HCT116 (cell line): ENCODE data around the gene CPA5. TPM values are rescaled to one million over a fixed set of nuclear protein-coding genes. Genes with fewer than 3 reads are reported as not detected.

Experiments used
- ATAC-seq: fragments of 200-7000 bp; cut with Tn5 transposase; 2 replicates; pipeline ENCODE4 v1.9.1; 2020; ENCODE audit warnings: mild to moderate bottlenecking, moderate library complexity
- BruUV-seq: library from RNA; stranded (reverse); fragments of 400-500 nt; replicated peaks from 2 replicates; lab custom pipeline; 2021; lab: Mats Ljungman, UMichigan
- CTCF ChIA-PET: fragments of 300-600 bp; sonication (Branson Sonifier 250); formaldehyde crosslinking; loops from one replicate; lab custom pipeline; 2021; ENCODE audit warnings: antibody characterized with exemption; lab: Charles Lee
- POLR2A ChIA-PET: fragments of 300-600, 350-600 bp; sonication (Branson Sonifier 250); formaldehyde crosslinking; loops from one replicate; lab custom pipeline; 2021; ENCODE audit warnings: antibody characterized with exemption; lab: Charles Lee
- RAD21 ChIA-PET, 2 experiments: fragments of 300-600 bp; sonication (Branson Sonifier 250); formaldehyde crosslinking; loops; one replicate each; lab custom pipeline; 2023; ENCODE audit warnings: low total read pairs in 2 of 2; ENCODE audit not compliant: uncharacterized antibody in 2 of 2, unreplicated experiment in 2 of 2, low non-redundant PET in 1 of 2; lab: Charles Lee
- DNase-seq: peaks from one replicate; pipeline ENCODE4 v3.0.0-alpha.2; 2010; ENCODE audit warnings: low read depth, low spot score
- H2AFZ ChIP-seq: fragments of 200-600 bp; shearing (Covaris generic), sonication (generic); 2 replicates; pipeline ENCODE4 v1.6.1; 2017; ENCODE audit warnings: low read depth, mixed run types, mixed read lengths, antibody characterized with exemption, low read length; ENCODE audit not compliant: poor library complexity, severe bottlenecking
- H3K27ac ChIP-seq: 2 replicates; pipeline ENCODE4 v1.5.1; 2012; ENCODE audit warnings: low read depth, low read length
- H3K27me3 ChIP-seq: fragments of 200-600 bp; sonication (generic); 2 replicates; pipeline ENCODE4 v1.6.1; 2016; ENCODE audit warnings: mixed run types, low read length, mixed read lengths; ENCODE audit not compliant: insufficient read depth
- H3K36me3 ChIP-seq, 2 experiments: fragments of 200-500 bp in 1 of 2; fragments of 200-600 bp in 1 of 2; sonication (Bioruptor generic) in 1 of 2; sonication (generic) in 1 of 2; 2 replicates each; pipeline versions ENCODE4 v1.5.1 to v1.6.1; 2014 to 2016; ENCODE audit warnings: low read length in 2 of 2, inconsistent platforms in 1 of 2, mixed read lengths in 1 of 2, mixed run types in 1 of 2; ENCODE audit not compliant: insufficient read depth in 2 of 2, control insufficient read depth in 1 of 2
- H3K4me1 ChIP-seq, 2 experiments: fragments of 200-600 bp in 1 of 2; sonication (generic) in 1 of 2; 2 replicates each; pipeline versions ENCODE4 v1.5.1 to v1.6.1; 2012 to 2017; ENCODE audit warnings: low read length in 2 of 2, inconsistent platforms in 1 of 2, mild to moderate bottlenecking in 1 of 2, mixed read lengths in 1 of 2, mixed run types in 1 of 2, moderate library complexity in 1 of 2; ENCODE audit not compliant: insufficient read depth in 2 of 2, control insufficient read depth in 1 of 2
- H3K4me2 ChIP-seq: fragments of 200-600 bp; sonication (generic); 2 replicates; pipeline ENCODE4 v1.6.1; 2017; ENCODE audit warnings: mixed run types, low read length, mixed read lengths
- H3K4me3 ChIP-seq, 2 experiments: fragments of 200-600 bp in 1 of 2; sonication (generic) in 1 of 2; replicated peaks in 1 of 2; 2 replicates each; pipeline ENCODE4 v1.5.1; 2011 to 2016; ENCODE audit warnings: low read length in 2 of 2, control low read depth in 1 of 2, low read depth in 1 of 2, mild to moderate bottlenecking in 1 of 2, mixed read lengths in 1 of 2, mixed run types in 1 of 2
- H3K79me2 ChIP-seq: fragments of 200-600 bp; sonication (generic); 2 replicates; pipeline ENCODE4 v1.6.1; 2017; ENCODE audit warnings: mild to moderate bottlenecking, mixed run types, low read length, moderate library complexity, mixed read lengths; ENCODE audit not compliant: insufficient read depth
- H3K9ac ChIP-seq: fragments of 200-600 bp; sonication (generic); 2 replicates; pipeline ENCODE4 v1.6.1; 2016; ENCODE audit warnings: low read length, mixed read lengths
- H3K9me2 ChIP-seq: fragments of 200-600 bp; sonication (generic), shearing (Covaris generic); 2 replicates; pipeline ENCODE4 v1.6.1; 2017; ENCODE audit warnings: mixed run types, mild to moderate bottlenecking, moderate library complexity; ENCODE audit not compliant: insufficient read depth
- H3K9me3 ChIP-seq, 2 experiments: fragments of 200-500 bp in 1 of 2; fragments of 200-600 bp in 1 of 2; sonication (Bioruptor generic) in 1 of 2; sonication (generic) in 1 of 2; 2 replicates each; pipeline ENCODE4 v1.6.1; 2014 to 2017; ENCODE audit warnings: low read length in 2 of 2, mixed read lengths in 2 of 2, inconsistent platforms in 1 of 2, low read depth in 1 of 2, mild to moderate bottlenecking in 1 of 2, mixed run types in 1 of 2, moderate library complexity in 1 of 2; ENCODE audit not compliant: control insufficient read depth in 1 of 2, insufficient read depth in 1 of 2
- H4K20me1 ChIP-seq: fragments of 200-600 bp; sonication (generic), shearing (Covaris generic); 2 replicates; pipeline ENCODE4 v1.6.1; 2017; ENCODE audit warnings: mixed run types, mild to moderate bottlenecking, moderate library complexity; ENCODE audit not compliant: insufficient read depth
- CBX3 ChIP-seq: IDR thresholded peaks from 2 replicates; pipeline ENCODE4 v1.6.1; 2012; ENCODE audit warnings: low read depth
- CEBPB ChIP-seq: IDR thresholded peaks from 2 replicates; pipeline ENCODE4 v1.6.1; 2012; ENCODE audit warnings: low read depth
- EZH2 ChIP-seq: fragments of 200-600 bp; sonication (generic); IDR thresholded peaks from 2 replicates; pipeline ENCODE4 v1.6.1; 2017; ENCODE audit warnings: antibody characterized with exemption, mixed run types
- EZH2phosphoT487 ChIP-seq: fragments of 200-600 bp; IDR thresholded peaks from 2 replicates; pipeline ENCODE4 v1.6.1; 2018; ENCODE audit warnings: antibody characterized with exemption, borderline replicate concordance
- FOSL1 ChIP-seq: IDR thresholded peaks from 2 replicates; pipeline ENCODE4 v1.6.1; 2012; ENCODE audit warnings: low read depth
- JUND ChIP-seq: IDR thresholded peaks from 2 replicates; pipeline ENCODE4 v1.6.1; 2012
- POLR2A ChIP-seq: IDR thresholded peaks from 2 replicates; pipeline ENCODE4 v1.7.0; 2011; ENCODE audit warnings: borderline replicate concordance; ENCODE audit not compliant: insufficient read depth, insufficient read length; ENCODE audit errors: extremely low read depth
- POLR2AphosphoS5 ChIP-seq: IDR thresholded peaks from 2 replicates; pipeline ENCODE4 v1.6.1; 2011; ENCODE audit warnings: mild to moderate bottlenecking, low read depth, low read length, moderate library complexity
- RAD21 ChIP-seq: IDR thresholded peaks from 2 replicates; pipeline ENCODE4 v1.6.1; 2012; ENCODE audit warnings: low read depth, mild to moderate bottlenecking
- REST ChIP-seq: IDR thresholded peaks from 2 replicates; pipeline ENCODE4 v1.6.1; 2012; ENCODE audit warnings: low read depth
- SIN3A ChIP-seq: IDR thresholded peaks from 2 replicates; pipeline ENCODE4 v1.6.1; 2012; ENCODE audit warnings: low read depth
- SP1 ChIP-seq: IDR thresholded peaks from 2 replicates; pipeline ENCODE4 v1.6.1; 2012; ENCODE audit warnings: low read depth
- SRF ChIP-seq: IDR thresholded peaks from 2 replicates; pipeline ENCODE4 v1.6.1; 2012; ENCODE audit warnings: low read depth
- YY1 ChIP-seq: IDR thresholded peaks from 2 replicates; pipeline ENCODE4 v1.6.1; 2011; ENCODE audit warnings: low read length, low read depth, moderate library complexity, mild to moderate bottlenecking; ENCODE audit not compliant: insufficient replicate concordance; ENCODE audit errors: extremely low read depth
- ZNF274 ChIP-seq: fragments of 200-500 bp; sonication (Bioruptor generic); IDR thresholded peaks from 2 replicates; pipeline ENCODE4 v1.6.1; 2014; ENCODE audit warnings: mild to moderate bottlenecking, low read depth, low read length, inconsistent platforms
- intact Hi-C: fragments of 100-400 bp; cut with micrococcal nuclease; formaldehyde crosslinking; loops from 2 replicates; pipeline ENCODE4 v1.10.0; 2022
- total RNA-seq: library from RNA; stranded (reverse); gene quantifications from one replicate; pipeline ENCODE4 v1.2.1, GENCODE V29; 2021; ENCODE audit not compliant: unreplicated experiment
- TF ChIP-seq, protein P1 (sequence below): IDR thresholded peaks from 2 replicates; pipeline ENCODE4 v1.6.1; 2012
- TF ChIP-seq, protein P2 (sequence below), 3 experiments: fragments of 200-600 bp in 1 of 3; sonication (generic) in 1 of 3; IDR thresholded peaks in 2 of 3; conservative IDR thresholded peaks in 1 of 3; 2 replicates each; pipeline ENCODE4 v1.5.1; 2012 to 2017; ENCODE audit warnings: low read depth in 2 of 3, low read length in 2 of 3, antibody characterized with exemption in 1 of 3, borderline replicate concordance in 1 of 3, control low read depth in 1 of 3, mild to moderate bottlenecking in 1 of 3, mixed read lengths in 1 of 3, mixed run types in 1 of 3, moderate library complexity in 1 of 3; ENCODE audit not compliant: insufficient read depth in 1 of 3
- TF ChIP-seq, protein P3 (sequence below): IDR thresholded peaks from 2 replicates; pipeline ENCODE4 v1.6.1; 2012
- TF ChIP-seq, protein P4 (sequence below): IDR thresholded peaks from 2 replicates; pipeline ENCODE4 v1.6.1; 2011; ENCODE audit warnings: mild to moderate bottlenecking, low read length, moderate library complexity; ENCODE audit not compliant: insufficient replicate concordance; ENCODE audit errors: extremely low read depth

The CPA5 gene
- total RNA-seq, 1 experiment from 2014 or later: not detected

GRCh38 chr7:130352194-130353074 is 7.8 kb downstream of the CPA5 start:
- H3K9me2 ChIP-seq: no peaks in the 10 kb centered on the region
- DNase-seq (no peak), ATAC-seq (no peak)
- no peaks in the 10 kb centered on the region for H3K79me2 ChIP-seq
- no peak overlapping the region for H3K27ac ChIP-seq
- ChIA-PET POLR2A (interaction anchor here (0.6 kb wide), 1 partner anchor 288 kb away, joined by 3 read pairs; no protein-coding TSS in a partner anchor), CTCF (no interaction called here), RAD21 (no interaction called here)
- H3K9me3 ChIP-seq: no peaks in the 10 kb centered on the region
- no peak overlapping the region for H3K9ac ChIP-seq
- intact Hi-C loops: no loop called here
- H3K4me3 ChIP-seq: no peak overlapping the region
- peaks cover 27 to 38% of the 10 kb centered on the region in 2 experiments for H3K4me1 ChIP-seq
- BruUV-seq: no TSS peak
- peak overlapping the region; percentile 78 for H2AFZ ChIP-seq
- peak overlapping the region; percentile 39 for H3K4me2 ChIP-seq
- no peaks in the 10 kb centered on the region for H3K27me3 ChIP-seq
- H3K36me3 ChIP-seq: no peaks in the 10 kb centered on the region
- H4K20me1 ChIP-seq: no peaks in the 10 kb centered on the region
- TF ChIP-seq SP1 (peak; percentile 29), CEBPB (peak; percentile 95), RAD21 (no peak), POLR2AphosphoS5 (no peak), SRF (no peak), SIN3A (no peak), JUND (peak; percentile 69), EZH2 (no peak), EZH2phosphoT487 (no peak), REST (no peak), FOSL1 (peak; percentile 78), CBX3 (no peak), YY1 (no peak), POLR2A (no peak), ZNF274 (no peak)
- TF ChIP-seq, protein P1, sequence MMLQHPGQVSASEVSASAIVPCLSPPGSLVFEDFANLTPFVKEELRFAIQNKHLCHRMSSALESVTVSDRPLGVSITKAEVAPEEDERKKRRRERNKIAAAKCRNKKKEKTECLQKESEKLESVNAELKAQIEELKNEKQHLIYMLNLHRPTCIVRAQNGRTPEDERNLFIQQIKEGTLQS: no peak
- TF ChIP-seq, protein P2, sequence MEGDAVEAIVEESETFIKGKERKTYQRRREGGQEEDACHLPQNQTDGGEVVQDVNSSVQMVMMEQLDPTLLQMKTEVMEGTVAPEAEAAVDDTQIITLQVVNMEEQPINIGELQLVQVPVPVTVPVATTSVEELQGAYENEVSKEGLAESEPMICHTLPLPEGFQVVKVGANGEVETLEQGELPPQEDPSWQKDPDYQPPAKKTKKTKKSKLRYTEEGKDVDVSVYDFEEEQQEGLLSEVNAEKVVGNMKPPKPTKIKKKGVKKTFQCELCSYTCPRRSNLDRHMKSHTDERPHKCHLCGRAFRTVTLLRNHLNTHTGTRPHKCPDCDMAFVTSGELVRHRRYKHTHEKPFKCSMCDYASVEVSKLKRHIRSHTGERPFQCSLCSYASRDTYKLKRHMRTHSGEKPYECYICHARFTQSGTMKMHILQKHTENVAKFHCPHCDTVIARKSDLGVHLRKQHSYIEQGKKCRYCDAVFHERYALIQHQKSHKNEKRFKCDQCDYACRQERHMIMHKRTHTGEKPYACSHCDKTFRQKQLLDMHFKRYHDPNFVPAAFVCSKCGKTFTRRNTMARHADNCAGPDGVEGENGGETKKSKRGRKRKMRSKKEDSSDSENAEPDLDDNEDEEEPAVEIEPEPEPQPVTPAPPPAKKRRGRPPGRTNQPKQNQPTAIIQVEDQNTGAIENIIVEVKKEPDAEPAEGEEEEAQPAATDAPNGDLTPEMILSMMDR (IDR thresholded peaks at IDR 0.05 in 2 of 3, conservative IDR thresholded peaks at IDR 0.05 in 1 of 3; ENCODE audit: borderline replicate concordance in 1 of 3, insufficient read depth in 1 of 3, low read depth in 2 of 3, low read length in 2 of 3): no peak
- TF ChIP-seq, protein P3, sequence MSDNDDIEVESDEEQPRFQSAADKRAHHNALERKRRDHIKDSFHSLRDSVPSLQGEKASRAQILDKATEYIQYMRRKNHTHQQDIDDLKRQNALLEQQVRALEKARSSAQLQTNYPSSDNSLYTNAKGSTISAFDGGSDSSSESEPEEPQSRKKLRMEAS: no peak
- TF ChIP-seq, protein P4, sequence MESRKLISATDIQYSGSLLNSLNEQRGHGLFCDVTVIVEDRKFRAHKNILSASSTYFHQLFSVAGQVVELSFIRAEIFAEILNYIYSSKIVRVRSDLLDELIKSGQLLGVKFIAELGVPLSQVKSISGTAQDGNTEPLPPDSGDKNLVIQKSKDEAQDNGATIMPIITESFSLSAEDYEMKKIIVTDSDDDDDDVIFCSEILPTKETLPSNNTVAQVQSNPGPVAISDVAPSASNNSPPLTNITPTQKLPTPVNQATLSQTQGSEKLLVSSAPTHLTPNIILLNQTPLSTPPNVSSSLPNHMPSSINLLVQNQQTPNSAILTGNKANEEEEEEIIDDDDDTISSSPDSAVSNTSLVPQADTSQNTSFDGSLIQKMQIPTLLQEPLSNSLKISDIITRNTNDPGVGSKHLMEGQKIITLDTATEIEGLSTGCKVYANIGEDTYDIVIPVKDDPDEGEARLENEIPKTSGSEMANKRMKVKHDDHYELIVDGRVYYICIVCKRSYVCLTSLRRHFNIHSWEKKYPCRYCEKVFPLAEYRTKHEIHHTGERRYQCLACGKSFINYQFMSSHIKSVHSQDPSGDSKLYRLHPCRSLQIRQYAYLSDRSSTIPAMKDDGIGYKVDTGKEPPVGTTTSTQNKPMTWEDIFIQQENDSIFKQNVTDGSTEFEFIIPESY: no peak
